Fibroblast of skin of back (primary cell): ENCODE results near the gene MAPRE3.

ENCODE experiments used
- DNase-seq: peaks from one replicate; pipeline ENCODE4 v3.0.0-alpha.2; 2013

The MAPRE3 gene

DNA sequence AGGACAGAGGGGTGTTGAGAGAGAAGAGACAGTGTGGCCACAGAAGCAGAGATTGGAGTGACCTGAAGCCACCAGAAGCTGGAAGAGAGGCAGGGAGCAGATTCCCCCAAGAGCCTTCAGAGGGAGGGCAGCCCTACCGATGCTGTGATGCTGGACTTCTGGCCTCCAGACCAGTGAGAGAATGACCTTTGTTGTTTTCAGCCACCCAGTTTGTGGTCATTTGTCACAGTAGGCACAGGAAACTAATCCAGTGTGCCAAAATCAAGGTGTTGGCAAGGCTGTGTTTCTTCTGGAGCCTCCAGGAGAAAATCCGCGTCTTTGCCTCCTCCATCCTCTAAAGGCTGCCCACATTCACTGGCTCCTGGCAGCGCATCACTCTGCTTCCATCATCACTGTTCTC lies 15.4 kb downstream of the MAPRE3 start:
- DNase-seq, result no peak

DNA sequence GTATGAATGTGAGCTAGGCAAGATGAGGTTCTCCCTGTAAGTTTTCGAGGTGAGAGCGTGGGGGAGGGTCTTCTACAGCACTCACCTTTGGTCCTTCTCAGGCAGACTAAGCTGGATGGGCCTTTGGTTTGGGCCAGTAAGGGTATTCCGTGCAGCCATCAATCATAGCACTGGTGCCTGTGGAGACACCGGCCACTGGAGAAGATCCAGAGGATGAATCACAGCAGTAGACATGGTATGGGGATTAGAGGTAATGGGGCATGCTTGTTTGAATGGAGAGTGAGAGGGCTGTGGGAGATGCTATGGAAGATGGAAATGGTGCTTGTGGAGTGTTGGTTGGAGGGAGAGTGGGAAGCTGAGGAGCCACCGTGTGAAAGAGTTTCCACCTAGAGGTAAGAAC lies 16.1 kb downstream of the MAPRE3 start:
- DNase-seq, result no peak

DNA sequence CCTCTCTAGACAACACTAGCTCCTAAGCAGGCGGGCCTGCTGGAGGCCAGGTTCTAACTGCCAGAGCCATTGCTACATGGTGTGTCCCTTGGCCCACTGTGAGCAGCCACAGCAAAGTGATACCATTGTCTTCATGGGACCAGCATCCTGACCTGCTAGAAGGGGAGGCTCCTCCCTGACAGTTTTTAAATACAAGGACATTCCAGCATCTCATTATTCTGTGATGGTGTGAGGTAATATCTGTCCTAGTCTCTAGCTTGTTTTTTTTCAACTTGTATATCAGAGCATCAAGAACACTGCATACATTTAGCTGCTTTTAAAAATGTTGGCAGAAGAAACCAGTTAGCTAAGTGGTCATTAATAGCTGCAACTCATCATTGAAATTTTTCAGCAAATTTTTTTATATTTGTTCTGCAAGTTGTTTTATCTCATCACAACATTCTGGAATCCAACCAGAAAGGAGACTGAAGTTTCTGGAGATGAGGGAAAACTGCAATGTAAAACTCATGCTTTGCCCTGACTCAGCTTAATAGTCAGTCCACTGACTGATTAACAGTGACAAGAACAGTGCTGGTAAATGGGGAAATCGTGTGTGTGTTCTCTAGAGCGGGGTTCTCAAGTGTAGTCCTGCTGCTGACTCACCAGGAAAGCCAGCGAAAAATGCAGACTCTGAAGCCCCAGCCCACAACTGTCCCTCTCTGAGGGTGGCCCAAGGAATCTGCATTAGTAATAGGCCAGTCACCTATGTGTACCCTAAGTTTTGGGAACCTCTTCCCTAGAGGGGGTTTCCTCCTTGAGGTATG lies 17.8 kb downstream of the MAPRE3 start:
- DNase-seq, result peak; percentile 65

GRCh38 chr2:26989156-26989555 lies 18.7 kb downstream of the MAPRE3 start:
- peak; percentile 60 for DNase-seq

DNA sequence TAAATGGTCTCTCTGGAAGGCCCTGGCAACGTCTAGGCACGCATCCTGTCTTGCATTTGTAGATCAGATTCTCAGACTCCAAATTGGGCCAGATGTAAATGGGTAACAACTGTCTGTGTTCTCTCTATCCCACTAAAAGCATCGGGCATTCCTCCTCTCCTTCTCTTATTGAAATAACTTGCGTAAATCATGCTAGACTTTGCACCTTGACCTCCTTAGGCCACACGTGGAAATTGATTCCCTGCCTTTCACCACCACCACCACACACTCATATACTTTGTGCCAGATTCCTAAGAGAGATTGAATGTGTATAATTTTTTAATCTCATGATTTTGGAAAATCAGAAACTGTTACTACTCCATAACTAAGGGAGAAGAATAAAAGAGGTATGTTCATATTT lies 21.3 kb downstream of the MAPRE3 start:
- DNase-seq, result no peak

DNA sequence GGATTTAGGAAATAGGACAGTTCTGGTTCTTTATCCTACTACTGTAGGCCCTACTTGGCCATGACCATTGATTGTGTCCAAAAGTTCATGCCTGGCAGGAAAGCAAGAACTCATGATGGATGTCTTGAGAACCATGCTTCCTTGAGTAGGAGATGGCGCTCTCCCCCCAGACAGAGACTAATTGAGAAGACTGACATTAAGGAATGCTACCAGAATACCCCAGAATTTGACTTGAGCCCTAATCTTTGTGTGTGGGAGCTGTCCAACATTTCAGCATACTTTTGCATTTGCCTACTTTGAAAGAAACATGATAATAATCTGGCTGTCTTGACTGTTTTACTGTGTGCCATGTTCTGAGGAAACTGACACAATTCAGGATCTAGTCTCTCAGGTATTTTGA lies 23.3 kb downstream of the MAPRE3 start:
- peak; percentile 13 for DNase-seq

GRCh38 chr2:26994983-26995382 lies 24.5 kb downstream of the MAPRE3 start:
- DNase-seq, result no peak

GRCh38 chr2:26997394-26997793 lies 27.0 kb downstream of the MAPRE3 start:
- no peak for DNase-seq

DNA sequence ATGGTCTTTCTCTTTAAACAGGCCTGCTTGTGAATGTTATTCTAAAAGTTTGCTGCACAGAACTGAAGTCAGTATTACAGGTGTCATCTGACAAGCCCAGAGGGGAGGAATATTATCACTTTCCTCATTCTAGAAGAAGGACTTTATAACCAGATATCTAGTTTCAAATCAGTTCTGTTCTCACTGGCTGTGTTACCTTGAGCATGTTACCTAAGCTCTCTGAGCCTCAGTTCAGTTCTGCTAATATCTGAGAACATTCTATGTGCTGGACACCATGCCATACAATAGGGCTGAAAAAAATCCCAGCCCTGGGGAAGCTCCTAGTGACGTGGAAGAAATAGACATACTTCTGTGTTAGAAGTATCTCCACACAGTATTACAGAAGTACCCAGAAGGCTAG lies 27.9 kb downstream of the MAPRE3 start:
- no peak for DNase-seq

GRCh38 chr2:27000228-27000627 lies 29.8 kb downstream of the MAPRE3 start:
- DNase-seq, result no peak

- no peak for DNase-seq
Measured at GRCh38 chr2:27000995-27001394, 30.6 kb downstream of the MAPRE3 start.

GRCh38 chr2:27001950-27002349 lies 31.5 kb downstream of the MAPRE3 start:
- DNase-seq, result no peak

- no peak for DNase-seq
Measured at GRCh38 chr2:27003007-27003406, 32.6 kb downstream of the MAPRE3 start.

GRCh38 chr2:27003857-27004256 lies 33.4 kb downstream of the MAPRE3 start:
- peak; percentile 42 for DNase-seq

GRCh38 chr2:27006602-27007415 lies 36.4 kb downstream of the MAPRE3 start:
- no peak for DNase-seq

GRCh38 chr2:27007416-27008374 lies 37.3 kb downstream of the MAPRE3 start:
- DNase-seq, result no peak

GRCh38 chr2:27008678-27009077 lies 38.2 kb downstream of the MAPRE3 start:
- DNase-seq, result no peak

GRCh38 chr2:27009083-27009482 lies 38.6 kb downstream of the MAPRE3 start:
- DNase-seq, result no peak

DNA sequence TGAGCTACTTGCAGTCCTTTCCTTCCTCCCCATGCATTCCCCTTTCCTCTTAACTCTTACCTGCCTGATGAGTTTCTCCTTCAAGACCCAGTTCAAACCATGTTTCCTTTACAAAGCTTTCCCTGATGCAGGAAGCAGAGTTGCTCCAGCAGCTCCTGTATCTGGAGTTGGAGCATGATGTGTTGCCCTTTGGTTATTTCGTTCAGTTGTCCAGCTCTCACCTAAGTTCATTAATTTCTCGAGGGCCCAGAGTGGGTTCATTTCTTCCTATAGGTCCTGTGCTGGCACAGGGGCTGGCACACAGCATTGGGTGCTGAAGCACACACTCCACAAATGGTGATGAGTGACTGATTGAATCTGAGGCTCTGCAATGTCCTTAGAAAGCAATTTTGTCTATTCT lies 39.3 kb downstream of the MAPRE3 start:
- DNase-seq, result no peak

DNA sequence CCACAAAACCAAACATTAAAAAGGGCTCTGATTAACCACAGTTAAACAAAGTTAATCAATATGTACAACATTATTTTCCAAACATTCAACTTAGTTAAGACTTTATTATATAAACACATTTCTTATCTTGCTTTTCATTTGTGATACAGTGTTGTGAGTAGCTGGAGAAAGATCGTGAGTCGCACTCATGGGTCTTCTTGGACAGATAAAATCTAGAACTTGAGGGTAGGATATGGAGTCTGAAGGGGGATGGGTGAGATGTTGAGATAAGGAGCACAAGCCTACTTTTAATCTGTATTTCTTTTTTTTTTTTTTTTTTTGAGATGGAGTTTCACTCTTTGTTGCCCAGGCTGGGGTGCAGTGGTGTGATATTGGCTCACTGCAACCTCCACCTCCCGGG lies 39.7 kb downstream of the MAPRE3 start:
- DNase-seq, result no peak

GRCh38 chr2:27013738-27014137 lies 43.3 kb downstream of the MAPRE3 start:
- DNase-seq, result no peak

DNA sequence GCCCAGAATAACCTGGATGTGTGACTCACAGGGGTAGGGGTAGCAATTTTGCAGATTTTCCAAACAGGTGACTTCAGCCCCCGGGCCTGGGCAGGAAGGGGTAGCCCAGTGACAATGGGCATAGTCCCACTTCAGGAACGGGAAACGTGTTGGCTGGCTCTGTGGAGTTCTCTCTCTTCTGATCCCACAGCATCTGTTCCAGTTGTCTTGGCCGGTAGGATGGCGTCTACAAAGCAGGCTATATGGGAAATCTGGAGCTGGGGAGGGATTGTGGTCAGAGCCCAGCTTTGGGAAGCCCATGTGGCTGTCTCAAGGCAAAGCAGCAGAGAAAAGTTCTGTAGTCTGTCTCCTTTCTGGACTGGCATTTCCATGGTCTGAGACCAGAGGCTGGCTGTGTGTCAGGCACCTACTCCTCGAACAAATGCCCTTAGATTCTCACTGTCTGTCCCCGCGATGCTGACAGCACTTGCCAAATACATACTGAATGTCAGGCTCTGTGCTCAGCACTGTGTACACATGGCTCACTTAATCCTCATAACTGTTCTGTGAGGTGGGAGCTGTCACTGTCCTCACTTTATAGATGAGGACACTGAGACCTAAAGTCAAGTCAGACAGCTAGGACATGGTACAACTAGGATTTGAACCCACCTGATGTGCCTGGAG lies 44.5 kb downstream of the MAPRE3 start:
- DNase-seq, result no peak
